HL-60 (cell line): ENCODE measurements around the gene EFHC1.

Experiments
- DNase-seq, 2 experiments: peaks; one replicate each; pipeline ENCODE4 v3.0.0-alpha.2; 2010 to 2020; ENCODE audit warnings: low read depth in 1 of 2, low spot score in 1 of 2
- H3K27ac ChIP-seq: fragments of 250-450 bp; sonication (Bioruptor Pico); replicated peaks from 2 replicates; pipeline ENCODE4 v1.5.1; 2020; ENCODE audit warnings: mild to moderate bottlenecking, moderate library complexity
- H3K27me3 ChIP-seq: fragments of 250-450 bp; sonication (Bioruptor Pico); 2 replicates; pipeline ENCODE4 v1.5.1; 2021; ENCODE audit warnings: mild to moderate bottlenecking, moderate library complexity; ENCODE audit not compliant: insufficient read depth, poor library complexity, severe bottlenecking
- H3K4me3 ChIP-seq: replicated peaks from 2 replicates; pipeline ENCODE4 v1.5.1; 2011; ENCODE audit warnings: mild to moderate bottlenecking, control low read depth, low read length; ENCODE audit not compliant: insufficient read depth
- GABPA ChIP-seq: IDR thresholded peaks from 2 replicates; pipeline ENCODE4 v1.6.1; 2012; ENCODE audit warnings: low read depth
- POLR2AphosphoS5 ChIP-seq: IDR thresholded peaks from 2 replicates; pipeline ENCODE4 v1.6.1; 2012; ENCODE audit warnings: low read depth
- SPI1 ChIP-seq: IDR thresholded peaks from 2 replicates; pipeline ENCODE4 v1.6.1; 2012; ENCODE audit warnings: low read depth, mild to moderate bottlenecking, borderline replicate concordance
- TF ChIP-seq, protein P1 (sequence below): IDR thresholded peaks from 2 replicates; pipeline ENCODE4 v1.6.1; 2012; ENCODE audit warnings: low read depth; ENCODE audit not compliant: insufficient replicate concordance
- TF ChIP-seq, protein P2 (sequence below): IDR thresholded peaks from one replicate; pipeline ENCODE4 v1.5.1; 2011; ENCODE audit warnings: low read length, control low read depth, inconsistent platforms; ENCODE audit not compliant: insufficient read depth

EFHC1 gene

DNA sequence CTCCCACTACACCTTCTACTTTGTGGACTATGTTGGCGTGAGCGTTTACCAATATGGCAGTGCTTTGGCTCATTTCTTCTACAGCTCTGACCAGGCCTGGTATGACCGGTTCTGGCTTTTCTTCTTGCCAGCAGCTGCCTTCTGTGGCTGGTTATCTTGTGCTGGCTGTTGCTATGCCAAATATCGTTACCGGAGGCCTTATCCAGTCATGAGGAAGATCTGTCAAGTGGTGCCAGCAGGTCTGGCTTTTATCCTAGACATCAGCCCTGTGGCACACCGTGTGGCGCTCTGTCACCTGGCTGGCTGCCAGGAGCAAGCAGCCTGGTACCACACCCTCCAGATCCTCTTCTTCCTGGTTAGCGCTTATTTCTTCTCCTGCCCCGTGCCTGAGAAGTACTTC, 16.5 kb upstream of the EFHC1 start:
- no peak for TF ChIP-seq SPI1
- TF ChIP-seq POLR2AphosphoS5: no peak
- TF ChIP-seq GABPA: no peak
- TF ChIP-seq, protein P1, sequence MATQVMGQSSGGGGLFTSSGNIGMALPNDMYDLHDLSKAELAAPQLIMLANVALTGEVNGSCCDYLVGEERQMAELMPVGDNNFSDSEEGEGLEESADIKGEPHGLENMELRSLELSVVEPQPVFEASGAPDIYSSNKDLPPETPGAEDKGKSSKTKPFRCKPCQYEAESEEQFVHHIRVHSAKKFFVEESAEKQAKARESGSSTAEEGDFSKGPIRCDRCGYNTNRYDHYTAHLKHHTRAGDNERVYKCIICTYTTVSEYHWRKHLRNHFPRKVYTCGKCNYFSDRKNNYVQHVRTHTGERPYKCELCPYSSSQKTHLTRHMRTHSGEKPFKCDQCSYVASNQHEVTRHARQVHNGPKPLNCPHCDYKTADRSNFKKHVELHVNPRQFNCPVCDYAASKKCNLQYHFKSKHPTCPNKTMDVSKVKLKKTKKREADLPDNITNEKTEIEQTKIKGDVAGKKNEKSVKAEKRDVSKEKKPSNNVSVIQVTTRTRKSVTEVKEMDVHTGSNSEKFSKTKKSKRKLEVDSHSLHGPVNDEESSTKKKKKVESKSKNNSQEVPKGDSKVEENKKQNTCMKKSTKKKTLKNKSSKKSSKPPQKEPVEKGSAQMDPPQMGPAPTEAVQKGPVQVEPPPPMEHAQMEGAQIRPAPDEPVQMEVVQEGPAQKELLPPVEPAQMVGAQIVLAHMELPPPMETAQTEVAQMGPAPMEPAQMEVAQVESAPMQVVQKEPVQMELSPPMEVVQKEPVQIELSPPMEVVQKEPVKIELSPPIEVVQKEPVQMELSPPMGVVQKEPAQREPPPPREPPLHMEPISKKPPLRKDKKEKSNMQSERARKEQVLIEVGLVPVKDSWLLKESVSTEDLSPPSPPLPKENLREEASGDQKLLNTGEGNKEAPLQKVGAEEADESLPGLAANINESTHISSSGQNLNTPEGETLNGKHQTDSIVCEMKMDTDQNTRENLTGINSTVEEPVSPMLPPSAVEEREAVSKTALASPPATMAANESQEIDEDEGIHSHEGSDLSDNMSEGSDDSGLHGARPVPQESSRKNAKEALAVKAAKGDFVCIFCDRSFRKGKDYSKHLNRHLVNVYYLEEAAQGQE: no peak
- TF ChIP-seq, protein P2, sequence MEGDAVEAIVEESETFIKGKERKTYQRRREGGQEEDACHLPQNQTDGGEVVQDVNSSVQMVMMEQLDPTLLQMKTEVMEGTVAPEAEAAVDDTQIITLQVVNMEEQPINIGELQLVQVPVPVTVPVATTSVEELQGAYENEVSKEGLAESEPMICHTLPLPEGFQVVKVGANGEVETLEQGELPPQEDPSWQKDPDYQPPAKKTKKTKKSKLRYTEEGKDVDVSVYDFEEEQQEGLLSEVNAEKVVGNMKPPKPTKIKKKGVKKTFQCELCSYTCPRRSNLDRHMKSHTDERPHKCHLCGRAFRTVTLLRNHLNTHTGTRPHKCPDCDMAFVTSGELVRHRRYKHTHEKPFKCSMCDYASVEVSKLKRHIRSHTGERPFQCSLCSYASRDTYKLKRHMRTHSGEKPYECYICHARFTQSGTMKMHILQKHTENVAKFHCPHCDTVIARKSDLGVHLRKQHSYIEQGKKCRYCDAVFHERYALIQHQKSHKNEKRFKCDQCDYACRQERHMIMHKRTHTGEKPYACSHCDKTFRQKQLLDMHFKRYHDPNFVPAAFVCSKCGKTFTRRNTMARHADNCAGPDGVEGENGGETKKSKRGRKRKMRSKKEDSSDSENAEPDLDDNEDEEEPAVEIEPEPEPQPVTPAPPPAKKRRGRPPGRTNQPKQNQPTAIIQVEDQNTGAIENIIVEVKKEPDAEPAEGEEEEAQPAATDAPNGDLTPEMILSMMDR: no peak
- Histone ChIP-seq H3K4me3 (no peak overlapping the region), H3K27me3 (no peaks in the 10 kb centered on the region), H3K27ac (no peak overlapping the region)
- no peak for DNase-seq

DNA sequence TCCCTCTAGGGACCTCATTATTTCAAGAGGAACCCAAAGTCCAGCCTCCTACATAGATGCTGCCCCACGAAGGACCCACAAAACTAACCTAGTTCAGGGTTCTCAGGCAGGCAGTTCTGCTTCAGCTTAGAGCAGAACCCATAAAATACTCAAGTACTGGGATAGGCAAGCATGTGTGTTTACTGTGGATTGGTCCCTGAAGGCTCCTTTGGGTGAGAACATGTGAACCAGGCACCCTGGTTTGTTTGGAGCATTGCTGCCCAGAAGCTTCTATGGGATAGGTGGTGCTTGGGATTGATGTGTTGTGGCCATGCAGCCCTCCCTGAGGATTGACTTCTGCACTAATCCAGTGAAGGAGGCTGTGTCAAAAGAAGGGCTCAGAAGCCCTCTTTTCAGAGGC, 14.9 kb upstream of the EFHC1 start:
- Histone ChIP-seq H3K27me3 (no peaks in the 10 kb centered on the region), H3K27ac (no peak overlapping the region), H3K4me3 (no peak overlapping the region)
- DNase-seq: no peak
- TF ChIP-seq GABPA (no peak), POLR2AphosphoS5 (no peak), SPI1 (no peak)
- TF ChIP-seq, protein P2: no peak
- TF ChIP-seq, protein P1: no peak

DNA sequence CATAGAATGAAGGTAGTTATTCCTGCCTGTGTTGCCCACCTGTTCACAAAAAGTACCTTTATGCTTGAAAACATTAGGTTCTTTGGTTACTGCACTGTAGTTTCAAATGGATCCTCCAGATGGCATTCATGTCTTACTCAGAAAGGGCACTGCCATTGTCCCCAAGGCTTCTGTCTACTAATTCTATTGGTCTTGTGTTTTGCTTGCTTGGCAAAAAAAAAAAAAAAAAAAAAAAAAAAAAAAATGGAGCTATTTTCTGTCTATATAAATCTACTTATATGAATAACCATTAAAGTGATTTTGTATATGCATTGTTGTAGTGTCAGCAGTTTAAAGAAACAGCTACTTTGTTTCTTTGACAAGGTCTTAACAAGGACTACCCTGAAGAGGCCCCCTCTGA, 12.7 kb upstream of the EFHC1 start:
- TF ChIP-seq, protein P2: peak; percentile 67
- TF ChIP-seq, protein P1: no peak
- no peak overlapping the region for H3K4me3 ChIP-seq
- H3K27me3 ChIP-seq: no peaks in the 10 kb centered on the region
- no peak overlapping the region for H3K27ac ChIP-seq
- DNase-seq: peak in 1 of 2 experiments; percentile 42
